GM21381 (cell line): Measurements from ENCODE around the gene ROCK2.
"Not testable (repeated sequence)": the region's sequence is repeated elsewhere in the genome, so short reads cannot be mapped to it uniquely, and the experiment has no call there.

Experiments used
- ATAC-seq: cut with Tn5 transposase; IDR thresholded peaks from one replicate; pipeline ENCODE4 v1.9.1; 2021; ENCODE audit warnings: mild to moderate bottlenecking, moderate library complexity; ENCODE audit not compliant: unreplicated experiment

ROCK2 gene

DNA sequence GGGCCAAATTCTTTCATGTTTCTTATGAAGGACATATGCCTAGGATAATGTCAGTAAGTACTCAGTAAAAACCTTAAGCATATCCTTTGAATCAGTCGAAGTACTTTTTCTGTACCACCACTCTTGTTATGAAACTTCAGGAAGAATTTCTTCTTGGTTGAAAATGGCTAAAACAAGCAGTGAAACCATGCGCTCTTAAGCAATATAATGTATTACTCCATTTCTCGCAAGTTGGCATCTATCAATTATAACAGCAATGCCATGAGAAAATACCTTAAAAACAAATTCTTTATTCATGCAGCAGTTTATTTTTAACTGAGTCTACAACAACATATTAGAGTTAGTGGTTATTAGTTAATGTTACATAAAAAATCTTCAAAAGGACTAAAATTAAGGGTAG lies 148.2 kb downstream of the ROCK2 start:
- ATAC-seq = no peak

DNA sequence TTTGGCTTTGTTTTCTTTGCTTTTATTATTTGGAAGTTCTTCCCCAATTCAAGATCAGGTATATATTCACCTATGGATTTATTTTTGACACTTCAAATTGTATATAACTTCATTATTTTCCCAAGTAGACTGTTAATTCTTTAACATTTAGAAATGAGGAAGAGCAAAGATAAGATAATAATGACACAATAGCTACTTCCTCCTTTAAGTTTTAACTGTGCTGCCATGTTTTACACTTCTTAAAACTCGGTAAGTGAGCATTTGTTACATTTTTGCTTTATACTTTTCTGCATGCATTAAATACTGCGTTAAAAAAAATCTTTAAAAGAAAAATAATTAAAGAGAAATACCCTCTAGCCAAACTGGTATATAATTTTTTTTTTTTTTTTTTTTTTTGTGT lies 156.7 kb downstream of the ROCK2 start:
- ATAC-seq = no peak

DNA sequence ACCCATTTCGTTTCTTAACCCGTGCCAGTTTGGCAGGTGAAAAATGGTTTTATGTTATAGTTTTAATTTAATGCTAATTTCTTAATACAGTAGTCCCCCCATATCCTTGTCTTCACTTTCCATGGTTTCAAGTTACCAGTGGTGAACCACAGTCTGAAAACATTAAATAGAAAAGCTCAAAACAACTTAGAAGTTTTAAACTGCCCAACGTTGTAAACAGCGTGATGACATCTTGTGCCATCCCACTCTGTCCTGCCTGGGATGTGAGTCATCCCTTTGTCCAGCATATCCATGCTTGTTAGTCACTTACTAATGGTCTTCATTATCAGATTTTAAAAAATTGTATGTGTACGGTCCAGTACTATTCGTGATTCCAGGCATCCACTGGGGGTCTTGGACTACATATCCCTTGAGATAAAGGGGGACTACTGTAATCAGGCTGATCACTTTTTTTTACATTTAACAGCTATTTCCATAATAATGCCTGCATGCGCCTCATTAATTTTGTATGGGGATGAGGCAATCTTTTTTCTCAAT lies 157.3 kb downstream of the ROCK2 start:
- ATAC-seq = no peak

DNA sequence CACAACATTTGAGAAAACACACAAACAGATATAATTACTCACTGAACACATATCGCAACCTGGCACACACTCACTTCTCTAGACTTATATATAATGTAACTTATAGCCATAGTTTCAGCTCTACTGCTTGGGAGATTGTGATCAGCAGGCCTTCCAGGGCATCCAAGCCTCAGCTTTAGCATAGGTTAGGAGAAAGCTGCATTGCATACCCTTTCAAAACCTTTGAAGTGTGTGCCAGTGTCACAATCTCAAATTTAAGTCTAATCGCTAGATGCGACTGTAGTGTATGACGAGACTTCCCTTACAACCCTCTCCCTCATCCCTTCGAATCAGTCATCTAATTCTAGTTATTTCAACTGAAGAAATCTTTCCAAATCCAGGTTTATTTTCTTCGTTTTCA lies 158.3 kb downstream of the ROCK2 start:
- ATAC-seq = no peak

- no peak for ATAC-seq
Observed at GRCh38 chr2:11182951-11183350, 161.5 kb downstream of the ROCK2 start.

GRCh38 chr2:11180653-11181052 lies 163.8 kb downstream of the ROCK2 start:
- no peak for ATAC-seq

DNA sequence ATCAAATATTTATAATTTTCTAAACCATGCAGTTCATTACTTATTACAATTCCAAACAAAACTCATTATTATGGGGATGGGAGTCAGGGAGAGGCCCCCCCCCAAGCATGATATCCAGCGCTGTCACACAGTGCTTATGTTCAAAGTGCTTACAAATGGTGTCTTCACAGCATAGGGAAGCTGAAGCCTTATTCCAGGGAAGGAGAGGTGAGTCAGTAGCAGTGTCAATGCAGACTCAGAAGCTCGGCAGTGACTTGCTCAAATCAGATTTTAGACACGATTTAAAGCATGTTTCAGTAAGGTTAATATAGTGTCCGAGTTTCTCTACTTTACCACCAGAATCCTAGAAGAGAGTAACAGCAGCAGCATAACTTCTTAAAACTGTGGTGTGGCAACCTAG lies 164.5 kb downstream of the ROCK2 start:
- no peak for ATAC-seq

DNA sequence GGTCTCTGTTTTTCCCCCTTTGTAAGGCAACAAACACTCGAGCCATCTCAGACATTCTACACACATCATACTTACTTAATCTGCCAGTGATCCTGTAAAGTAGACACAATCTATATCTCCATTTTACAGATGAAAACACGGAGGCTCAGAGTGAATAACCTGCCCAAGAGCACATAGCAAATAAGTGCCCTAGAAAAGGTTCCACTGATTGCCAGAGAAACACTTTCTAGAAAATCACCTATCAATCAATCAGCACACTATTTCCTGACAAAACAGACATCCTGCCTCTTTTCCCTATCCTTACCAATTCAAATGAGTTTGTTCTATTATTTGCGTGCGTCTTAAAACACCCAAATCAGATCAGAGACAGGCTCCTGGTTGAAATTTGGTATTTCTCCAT lies 165.2 kb downstream of the ROCK2 start:
- ATAC-seq = no peak

DNA sequence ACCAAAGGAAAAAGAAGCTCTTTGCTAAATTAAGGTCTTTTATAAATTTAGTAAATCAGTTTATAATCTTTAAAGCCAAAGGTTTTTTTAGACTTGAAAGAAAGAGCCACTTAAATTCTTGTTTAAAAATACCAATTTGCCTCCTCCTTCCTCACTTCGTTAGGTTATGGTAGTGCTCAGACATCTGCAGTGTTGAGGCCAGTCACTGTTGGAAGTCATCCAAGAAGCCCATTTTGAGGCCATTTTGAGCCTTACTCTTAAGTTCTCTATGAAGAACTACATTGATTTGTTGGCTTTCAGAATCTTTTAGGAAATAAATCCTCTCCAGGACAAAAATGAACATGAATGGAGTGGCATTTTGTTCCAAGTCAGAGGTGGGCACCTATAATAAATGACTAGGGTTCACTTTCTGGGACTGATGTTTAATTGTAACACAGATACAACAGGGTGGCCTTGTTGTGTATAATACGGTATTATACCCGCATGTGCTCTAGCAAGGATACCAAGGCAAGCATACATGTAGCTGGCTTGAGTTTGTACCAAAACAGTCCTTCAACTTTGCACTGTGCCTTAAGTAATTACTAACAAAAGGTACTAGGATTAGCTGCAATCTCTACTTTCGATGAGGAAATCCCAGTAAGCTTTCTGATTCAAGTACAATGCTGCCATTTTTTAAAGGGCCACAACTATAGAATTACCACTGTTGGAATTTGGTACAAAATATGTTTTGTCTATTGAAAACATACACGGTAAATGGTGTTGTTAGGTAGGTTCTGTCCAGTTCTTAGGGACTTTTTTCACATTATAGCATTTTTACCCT lies 166.4 kb downstream of the ROCK2 start:
- ATAC-seq = no peak

DNA sequence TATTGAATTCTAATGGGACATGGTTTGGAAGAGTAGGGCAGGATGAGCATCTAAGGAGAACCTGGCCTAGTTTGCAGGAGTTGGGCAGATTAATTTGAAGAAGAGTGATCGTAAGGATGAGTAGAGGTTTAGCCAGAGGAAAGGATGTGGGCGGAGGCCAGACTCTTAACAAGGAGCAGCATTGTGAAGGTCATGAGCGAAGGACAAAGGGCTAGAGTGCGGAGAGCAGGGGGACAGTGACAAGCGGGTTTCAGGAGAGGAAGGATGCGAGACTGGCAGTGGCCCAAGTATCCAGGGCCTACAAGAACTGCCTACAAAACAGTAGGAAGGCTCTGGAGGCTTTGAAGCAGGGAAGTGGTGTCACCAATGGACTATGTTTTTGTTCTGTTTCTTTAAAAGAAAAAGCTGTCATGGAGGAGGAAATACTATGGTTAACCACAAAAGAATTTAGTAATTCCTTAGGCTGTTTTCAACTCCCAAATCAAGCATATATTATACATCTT lies 169.1 kb downstream of the ROCK2 start:
- no peak for ATAC-seq

GRCh38 chr2:11174222-11174621 lies 170.2 kb downstream of the ROCK2 start:
- ATAC-seq = no peak

- ATAC-seq = no peak
Observed at GRCh38 chr2:11169333-11169732, 175.1 kb downstream of the ROCK2 start.

GRCh38 chr2:11168488-11168887 lies 175.9 kb downstream of the ROCK2 start:
- ATAC-seq = no peak

- no peak for ATAC-seq
Observed at GRCh38 chr2:11166476-11166875, 178.0 kb downstream of the ROCK2 start.

- ATAC-seq = not testable (repeated sequence)
Observed at GRCh38 chr2:11165046-11165445, 179.4 kb downstream of the ROCK2 start.

- ATAC-seq = no peak
Observed at GRCh38 chr2:11163439-11164317, 180.8 kb downstream of the ROCK2 start.

- ATAC-seq = no peak
Observed at GRCh38 chr2:11161747-11162146, 182.7 kb downstream of the ROCK2 start.

GRCh38 chr2:11160731-11161455 lies 183.5 kb downstream of the ROCK2 start:
- peak; percentile 77 for ATAC-seq

DNA sequence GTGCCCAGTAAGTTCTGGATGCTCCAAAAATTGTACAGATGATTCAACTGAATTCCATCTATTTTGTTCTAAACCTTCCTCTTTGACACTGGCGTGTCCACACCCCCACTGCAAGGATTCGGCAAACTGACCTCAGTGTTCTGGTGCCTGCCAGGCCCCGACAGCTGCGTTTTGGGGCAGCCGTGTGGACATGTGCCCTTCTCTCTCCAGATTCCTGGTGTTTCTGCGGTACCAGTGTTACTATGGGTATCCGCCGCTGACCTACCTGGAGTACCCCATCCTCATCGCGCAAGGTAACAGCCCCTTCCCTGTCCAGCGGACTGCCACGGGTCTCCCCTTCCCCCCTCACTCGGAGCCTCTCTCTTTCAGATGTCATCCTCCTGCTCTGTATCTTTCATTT lies 184.2 kb downstream of the ROCK2 start:
- no peak for ATAC-seq

DNA sequence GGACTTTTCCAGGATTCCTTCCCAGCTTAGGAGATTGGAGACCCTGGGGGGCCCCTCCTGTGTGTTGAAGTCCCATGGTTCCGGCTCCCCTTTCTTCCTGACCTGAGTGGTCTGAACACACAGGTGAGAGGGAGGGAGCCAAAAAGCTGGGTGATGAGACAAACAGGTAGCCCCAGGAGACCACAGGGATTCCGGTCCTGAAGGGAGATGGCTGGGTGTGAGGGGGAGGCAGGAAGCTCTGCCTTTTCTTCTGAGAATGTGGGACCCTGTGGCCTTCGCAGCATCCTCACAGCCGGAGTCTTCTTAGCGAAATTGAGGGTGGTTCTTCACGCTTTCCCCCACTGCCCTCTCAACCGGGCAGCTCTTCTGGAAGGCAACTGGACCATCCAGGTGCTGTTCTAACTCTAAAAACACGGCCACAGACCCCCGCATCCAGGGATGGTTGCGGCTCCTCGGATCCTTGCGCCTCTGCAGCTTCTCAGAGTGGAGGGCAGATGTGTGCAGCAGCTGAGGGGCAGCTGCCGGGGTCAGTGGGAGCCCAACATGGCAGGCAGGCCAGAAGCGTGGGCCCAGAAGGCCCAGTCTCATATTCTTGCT lies 184.8 kb downstream of the ROCK2 start:
- ATAC-seq = no peak
